ENCODE data around the gene RRP1B. TPM values are rescaled to one million over a fixed set of nuclear protein-coding genes. Genes with fewer than 3 reads are reported as not detected.

The RRP1B gene
- total and polyA plus RNA-seq, 2 experiments from 2014 or later = 54.8 to 95.7 TPM

DNA sequence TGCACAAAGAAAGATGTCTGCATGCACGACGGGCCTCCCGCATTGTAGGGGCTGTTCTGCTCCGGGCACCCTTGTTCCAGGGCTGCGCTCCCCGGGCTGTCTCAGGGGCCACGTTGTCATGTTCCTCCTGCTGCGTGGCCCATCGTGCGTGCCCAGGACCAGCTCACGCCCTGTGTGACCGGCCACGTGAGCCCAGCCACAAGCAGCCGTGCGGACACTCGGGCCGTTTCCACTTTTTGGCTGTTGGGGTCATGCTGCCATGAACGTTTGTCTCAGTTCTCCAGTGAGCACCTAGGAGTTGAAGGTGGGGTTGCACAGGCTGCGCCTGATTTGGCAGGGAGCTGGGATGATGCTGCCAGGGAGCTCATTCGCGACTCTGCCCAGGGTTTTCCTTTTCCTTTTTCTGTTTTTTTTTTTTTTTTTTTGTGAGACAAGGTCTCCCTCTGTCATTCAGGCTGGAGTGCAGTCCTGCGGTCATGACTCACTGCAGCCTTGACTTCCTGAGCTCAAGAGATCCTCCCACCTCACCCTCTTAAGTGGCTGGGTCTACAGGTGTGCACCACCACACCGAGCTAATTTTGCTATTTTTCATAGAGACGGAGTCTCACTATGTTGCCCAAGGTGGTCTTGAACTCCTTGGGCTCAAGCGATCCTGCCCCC is 77.0 kb downstream of the RRP1B start:
- H3F3A ChIP-seq (replicated peaks; ENCODE audit: low read depth) = peaks cover 10% of the 10 kb centered on the region; the same call in 1 of the 2 replicates
- Mint-ChIP-seq H3K27me3 (ENCODE audit: insufficient read depth, low read depth, poor library complexity) (peaks cover 20% of the 10 kb centered on the region), H3K36me3 (ENCODE audit: low read depth) (peaks cover 7% of the 10 kb centered on the region), H3K27ac (no peak overlapping the region; the same call in 1 of the 2 replicates), H3K4me3 (no peak overlapping the region), H3K9me3 (no peaks in the 10 kb centered on the region; the same call in 2 of the 3 replicates), H3K4me1 (peaks cover 24% of the 10 kb centered on the region)
- no peaks in the 10 kb centered on the region for H3K36me3 ChIP-seq (ENCODE audit: insufficient read depth)
- H3K4me2 ChIP-seq = no peak overlapping the region
- no peak overlapping the region for H2AFZ ChIP-seq
- ATAC-seq = no peak
- H3K79me2 ChIP-seq (replicated peaks; ENCODE audit: insufficient read depth) = peaks cover 14% of the 10 kb centered on the region; the same call in 1 of the 2 replicates
- no peaks in the 10 kb centered on the region for H3K27me3 ChIP-seq (ENCODE audit: insufficient read depth)
- no peak for DNase-seq (ENCODE audit: low spot score)
- H3K9me2 ChIP-seq (ENCODE audit: insufficient read depth) = no peaks in the 10 kb centered on the region
- peaks cover 5% of the 10 kb centered on the region for H4K20me1 ChIP-seq (replicated peaks; ENCODE audit: insufficient read depth)
- H3K4me1 ChIP-seq (ENCODE audit: insufficient read depth) = 0 out of 2 replicates have a peak, but pooled peaks cover 3% of the 10 kb centered on the region
- TF ChIP-seq EZH2 (IDR thresholded peaks at IDR 0.05; ENCODE audit: low read depth, unreplicated experiment) (no peak), POLR2AphosphoS5 (IDR thresholded peaks at IDR 0.05; ENCODE audit: low read depth) (no peak), CREB1 (CRISPR knock-in tag; IDR thresholded peaks at IDR 0.05; ENCODE audit: low read depth) (no peak)
- TF ChIP-seq, protein P1, sequence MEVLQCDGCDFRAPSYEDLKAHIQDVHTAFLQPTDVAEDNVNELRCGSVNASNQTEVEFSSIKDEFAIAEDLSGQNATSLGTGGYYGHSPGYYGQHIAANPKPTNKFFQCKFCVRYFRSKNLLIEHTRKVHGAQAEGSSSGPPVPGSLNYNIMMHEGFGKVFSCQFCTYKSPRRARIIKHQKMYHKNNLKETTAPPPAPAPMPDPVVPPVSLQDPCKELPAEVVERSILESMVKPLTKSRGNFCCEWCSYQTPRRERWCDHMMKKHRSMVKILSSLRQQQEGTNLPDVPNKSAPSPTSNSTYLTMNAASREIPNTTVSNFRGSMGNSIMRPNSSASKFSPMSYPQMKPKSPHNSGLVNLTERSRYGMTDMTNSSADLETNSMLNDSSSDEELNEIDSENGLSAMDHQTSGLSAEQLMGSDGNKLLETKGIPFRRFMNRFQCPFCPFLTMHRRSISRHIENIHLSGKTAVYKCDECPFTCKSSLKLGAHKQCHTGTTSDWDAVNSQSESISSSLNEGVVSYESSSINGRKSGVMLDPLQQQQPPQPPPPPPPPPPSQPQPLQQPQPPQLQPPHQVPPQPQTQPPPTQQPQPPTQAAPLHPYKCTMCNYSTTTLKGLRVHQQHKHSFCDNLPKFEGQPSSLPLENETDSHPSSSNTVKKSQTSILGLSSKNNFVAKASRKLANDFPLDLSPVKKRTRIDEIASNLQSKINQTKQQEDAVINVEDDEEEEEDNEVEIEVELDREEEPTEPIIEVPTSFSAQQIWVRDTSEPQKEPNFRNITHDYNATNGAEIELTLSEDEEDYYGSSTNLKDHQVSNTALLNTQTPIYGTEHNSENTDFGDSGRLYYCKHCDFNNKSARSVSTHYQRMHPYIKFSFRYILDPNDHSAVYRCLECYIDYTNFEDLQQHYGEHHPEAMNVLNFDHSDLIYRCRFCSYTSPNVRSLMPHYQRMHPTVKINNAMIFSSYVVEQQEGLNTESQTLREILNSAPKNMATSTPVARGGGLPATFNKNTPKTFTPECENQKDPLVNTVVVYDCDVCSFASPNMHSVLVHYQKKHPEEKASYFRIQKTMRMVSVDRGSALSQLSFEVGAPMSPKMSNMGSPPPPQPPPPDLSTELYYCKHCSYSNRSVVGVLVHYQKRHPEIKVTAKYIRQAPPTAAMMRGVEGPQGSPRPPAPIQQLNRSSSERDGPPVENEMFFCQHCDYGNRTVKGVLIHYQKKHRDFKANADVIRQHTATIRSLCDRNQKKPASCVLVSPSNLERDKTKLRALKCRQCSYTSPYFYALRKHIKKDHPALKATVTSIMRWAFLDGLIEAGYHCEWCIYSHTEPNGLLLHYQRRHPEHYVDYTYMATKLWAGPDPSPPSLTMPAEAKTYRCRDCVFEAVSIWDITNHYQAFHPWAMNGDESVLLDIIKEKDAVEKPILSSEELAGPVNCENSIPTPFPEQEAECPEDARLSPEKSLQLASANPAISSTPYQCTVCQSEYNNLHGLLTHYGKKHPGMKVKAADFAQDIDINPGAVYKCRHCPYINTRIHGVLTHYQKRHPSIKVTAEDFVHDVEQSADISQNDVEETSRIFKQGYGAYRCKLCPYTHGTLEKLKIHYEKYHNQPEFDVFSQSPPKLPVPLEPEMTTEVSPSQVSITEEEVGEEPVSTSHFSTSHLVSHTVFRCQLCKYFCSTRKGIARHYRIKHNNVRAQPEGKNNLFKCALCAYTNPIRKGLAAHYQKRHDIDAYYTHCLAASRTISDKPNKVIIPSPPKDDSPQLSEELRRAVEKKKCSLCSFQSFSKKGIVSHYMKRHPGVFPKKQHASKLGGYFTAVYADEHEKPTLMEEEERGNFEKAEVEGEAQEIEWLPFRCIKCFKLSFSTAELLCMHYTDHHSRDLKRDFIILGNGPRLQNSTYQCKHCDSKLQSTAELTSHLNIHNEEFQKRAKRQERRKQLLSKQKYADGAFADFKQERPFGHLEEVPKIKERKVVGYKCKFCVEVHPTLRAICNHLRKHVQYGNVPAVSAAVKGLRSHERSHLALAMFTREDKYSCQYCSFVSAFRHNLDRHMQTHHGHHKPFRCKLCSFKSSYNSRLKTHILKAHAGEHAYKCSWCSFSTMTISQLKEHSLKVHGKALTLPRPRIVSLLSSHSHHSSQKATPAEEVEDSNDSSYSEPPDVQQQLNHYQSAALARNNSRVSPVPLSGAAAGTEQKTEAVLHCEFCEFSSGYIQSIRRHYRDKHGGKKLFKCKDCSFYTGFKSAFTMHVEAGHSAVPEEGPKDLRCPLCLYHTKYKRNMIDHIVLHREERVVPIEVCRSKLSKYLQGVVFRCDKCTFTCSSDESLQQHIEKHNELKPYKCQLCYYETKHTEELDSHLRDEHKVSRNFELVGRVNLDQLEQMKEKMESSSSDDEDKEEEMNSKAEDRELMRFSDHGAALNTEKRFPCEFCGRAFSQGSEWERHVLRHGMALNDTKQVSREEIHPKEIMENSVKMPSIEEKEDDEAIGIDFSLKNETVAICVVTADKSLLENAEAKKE (CRISPR knock-in tag; IDR thresholded peaks at IDR 0.05) = no peak
- TF ChIP-seq, protein P2, sequence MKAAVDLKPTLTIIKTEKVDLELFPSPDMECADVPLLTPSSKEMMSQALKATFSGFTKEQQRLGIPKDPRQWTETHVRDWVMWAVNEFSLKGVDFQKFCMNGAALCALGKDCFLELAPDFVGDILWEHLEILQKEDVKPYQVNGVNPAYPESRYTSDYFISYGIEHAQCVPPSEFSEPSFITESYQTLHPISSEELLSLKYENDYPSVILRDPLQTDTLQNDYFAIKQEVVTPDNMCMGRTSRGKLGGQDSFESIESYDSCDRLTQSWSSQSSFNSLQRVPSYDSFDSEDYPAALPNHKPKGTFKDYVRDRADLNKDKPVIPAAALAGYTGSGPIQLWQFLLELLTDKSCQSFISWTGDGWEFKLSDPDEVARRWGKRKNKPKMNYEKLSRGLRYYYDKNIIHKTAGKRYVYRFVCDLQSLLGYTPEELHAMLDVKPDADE (IDR thresholded peaks at IDR 0.05) = no peak
- no peak overlapping the region for H3K4me3 ChIP-seq
- no peak overlapping the region for H3K27ac ChIP-seq (ENCODE audit: low read depth)

All from GM23338 (cell line).